ENCODE data around the gene SLC45A2. TPM values are rescaled to one million over a fixed set of nuclear protein-coding genes. Genes with fewer than 3 reads are reported as not detected.
A peak's percentile ranks its signal among the peaks of the same experiment; 100 is the strongest.

The SLC45A2 gene
- polyA plus RNA-seq, 3 donors: not detected

DNA sequence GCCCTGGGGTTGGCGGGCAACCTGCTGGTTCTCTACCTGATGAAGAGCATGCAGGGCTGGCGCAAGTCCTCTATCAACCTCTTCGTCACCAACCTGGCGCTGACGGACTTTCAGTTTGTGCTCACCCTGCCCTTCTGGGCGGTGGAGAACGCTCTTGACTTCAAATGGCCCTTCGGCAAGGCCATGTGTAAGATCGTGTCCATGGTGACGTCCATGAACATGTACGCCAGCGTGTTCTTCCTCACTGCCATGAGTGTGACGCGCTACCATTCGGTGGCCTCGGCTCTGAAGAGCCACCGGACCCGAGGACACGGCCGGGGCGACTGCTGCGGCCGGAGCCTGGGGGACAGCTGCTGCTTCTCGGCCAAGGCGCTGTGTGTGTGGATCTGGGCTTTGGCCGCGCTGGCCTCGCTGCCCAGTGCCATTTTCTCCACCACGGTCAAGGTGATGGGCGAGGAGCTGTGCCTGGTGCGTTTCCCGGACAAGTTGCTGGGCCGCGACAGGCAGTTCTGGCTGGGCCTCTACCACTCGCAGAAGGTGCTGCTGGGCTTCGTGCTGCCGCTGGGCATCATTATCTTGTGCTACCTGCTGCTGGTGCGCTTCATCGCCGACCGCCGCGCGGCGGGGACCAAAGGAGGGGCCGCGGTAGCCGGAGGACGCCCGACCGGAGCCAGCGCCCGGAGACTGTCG is 47.3 kb downstream of the SLC45A2 start:
- H3K27me3 Mint-ChIP-seq (ENCODE audit: low read depth in 3 of 3): peaks cover 44 to 66% (median 53%) of the 10 kb centered on the region in 3 donors
- no peaks in the 10 kb centered on the region for H3K36me3 ChIP-seq (replicated peaks in 1 of 2; ENCODE audit: control insufficient read depth in 1 of 2, insufficient read depth in 2 of 2, low read length in 2 of 2)
- peaks cover 18 to 56% of the 10 kb centered on the region in 2 donors for H3K27me3 ChIP-seq (ENCODE audit: control insufficient read depth in 2 of 2, insufficient read depth in 2 of 2, low read length in 2 of 2)
- H4K20me1 ChIP-seq (ENCODE audit: insufficient read depth, low read length): no peaks in the 10 kb centered on the region
- H3K4me1 ChIP-seq (ENCODE audit: control insufficient read depth in 1 of 2, insufficient read depth in 2 of 2, low read length in 2 of 2): no peaks in the 10 kb centered on the region
- TF ChIP-seq, protein P1, sequence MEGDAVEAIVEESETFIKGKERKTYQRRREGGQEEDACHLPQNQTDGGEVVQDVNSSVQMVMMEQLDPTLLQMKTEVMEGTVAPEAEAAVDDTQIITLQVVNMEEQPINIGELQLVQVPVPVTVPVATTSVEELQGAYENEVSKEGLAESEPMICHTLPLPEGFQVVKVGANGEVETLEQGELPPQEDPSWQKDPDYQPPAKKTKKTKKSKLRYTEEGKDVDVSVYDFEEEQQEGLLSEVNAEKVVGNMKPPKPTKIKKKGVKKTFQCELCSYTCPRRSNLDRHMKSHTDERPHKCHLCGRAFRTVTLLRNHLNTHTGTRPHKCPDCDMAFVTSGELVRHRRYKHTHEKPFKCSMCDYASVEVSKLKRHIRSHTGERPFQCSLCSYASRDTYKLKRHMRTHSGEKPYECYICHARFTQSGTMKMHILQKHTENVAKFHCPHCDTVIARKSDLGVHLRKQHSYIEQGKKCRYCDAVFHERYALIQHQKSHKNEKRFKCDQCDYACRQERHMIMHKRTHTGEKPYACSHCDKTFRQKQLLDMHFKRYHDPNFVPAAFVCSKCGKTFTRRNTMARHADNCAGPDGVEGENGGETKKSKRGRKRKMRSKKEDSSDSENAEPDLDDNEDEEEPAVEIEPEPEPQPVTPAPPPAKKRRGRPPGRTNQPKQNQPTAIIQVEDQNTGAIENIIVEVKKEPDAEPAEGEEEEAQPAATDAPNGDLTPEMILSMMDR (IDR thresholded peaks at IDR 0.05): no peak
- WGBS (ENCODE audit: insufficient coverage): 36% methylated on average over 54 of the region's 54 CpGs
- DNase-seq: no peak
- H3K36me3 Mint-ChIP-seq: no peaks in the 10 kb centered on the region
- no peak overlapping the region for H3K9ac ChIP-seq (ENCODE audit: insufficient read depth, low read length, poor library complexity, severe bottlenecking)
- H3K4me1 Mint-ChIP-seq: peaks cover 5% of the 10 kb centered on the region
- H3K79me2 ChIP-seq (ENCODE audit: insufficient read depth, low read length): no peaks in the 10 kb centered on the region
- H3K27ac Mint-ChIP-seq: no peak overlapping the region
- H3K4me3 ChIP-seq (replicated peaks in 1 of 3; ENCODE audit: low read depth in 2 of 3, low read length in 3 of 3): no peak overlapping the region
- no peaks in the 10 kb centered on the region for H3K9me3 ChIP-seq (replicated peaks in 1 of 2; ENCODE audit: control insufficient read depth in 1 of 2, insufficient read depth in 1 of 2, low read length in 2 of 2)
- no peak overlapping the region for H3K4me2 ChIP-seq (replicated peaks; ENCODE audit: extremely low read depth, low read length, poor library complexity, severe bottlenecking)
- H3K9me3 Mint-ChIP-seq: peaks cover 0 to 26% (median 9%) of the 10 kb centered on the region in 7 donors
- H3K27ac ChIP-seq (ENCODE audit: low read depth in 1 of 2, low read length in 2 of 2): no peak overlapping the region
- peak overlapping the region in 1 of 2 donors; percentile 79 for H3K4me3 Mint-ChIP-seq
- H2AFZ ChIP-seq (ENCODE audit: insufficient read depth, low read depth, low read length, poor library complexity, severe bottlenecking): no peak overlapping the region
- intact Hi-C loops (cut with micrococcal nuclease): loop anchor here in 1 of 2 donors (5.0 kb wide), 1 partner anchor 500 kb away; no protein-coding TSS in a partner anchor

DNA sequence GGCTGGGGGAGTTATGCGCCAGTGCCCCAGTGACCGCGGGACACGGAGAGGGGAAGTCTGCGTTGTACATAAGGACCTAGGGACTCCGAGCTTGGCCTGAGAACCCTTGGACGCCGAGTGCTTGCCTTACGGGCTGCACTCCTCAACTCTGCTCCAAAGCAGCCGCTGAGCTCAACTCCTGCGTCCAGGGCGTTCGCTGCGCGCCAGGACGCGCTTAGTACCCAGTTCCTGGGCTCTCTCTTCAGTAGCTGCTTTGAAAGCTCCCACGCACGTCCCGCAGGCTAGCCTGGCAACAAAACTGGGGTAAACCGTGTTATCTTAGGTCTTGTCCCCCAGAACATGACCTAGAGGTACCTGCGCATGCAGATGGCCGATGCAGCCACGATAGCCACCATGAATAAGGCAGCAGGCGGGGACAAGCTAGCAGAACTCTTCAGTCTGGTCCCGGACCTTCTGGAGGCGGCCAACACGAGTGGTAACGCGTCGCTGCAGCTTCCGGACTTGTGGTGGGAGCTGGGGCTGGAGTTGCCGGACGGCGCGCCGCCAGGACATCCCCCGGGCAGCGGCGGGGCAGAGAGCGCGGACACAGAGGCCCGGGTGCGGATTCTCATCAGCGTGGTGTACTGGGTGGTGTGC is 48.0 kb downstream of the SLC45A2 start, which contains the start of gene RXFP3:
RXFP3 (plus strand) TSS at position 6 of the 636 bp plus-strand sequence; CDS start at position 361, 355 bp downstream.
- Mint-ChIP-seq H3K9me3 (peaks cover 0 to 26% (median 9%) of the 10 kb centered on the region in 7 donors), H3K36me3 (no peaks in the 10 kb centered on the region), H3K27me3 (ENCODE audit: low read depth in 3 of 3) (peaks cover 43 to 60% (median 50%) of the 10 kb centered on the region in 3 donors), H3K4me1 (peaks cover 5% of the 10 kb centered on the region), H3K27ac (no peak within 1 kb of the TSS), H3K4me3 (peak within 1 kb of the TSS in 1 of 2 donors; percentile 79)
- no peak for DNase-seq
- Histone ChIP-seq H3K27me3 (ENCODE audit: control insufficient read depth in 2 of 2, insufficient read depth in 2 of 2, low read length in 2 of 2) (peaks cover 18 to 56% of the 10 kb centered on the region in 2 donors), H3K4me3 (replicated peaks in 1 of 3; ENCODE audit: low read depth in 2 of 3, low read length in 3 of 3) (no peak within 1 kb of the TSS), H3K9me3 (replicated peaks in 1 of 2; ENCODE audit: control insufficient read depth in 1 of 2, insufficient read depth in 1 of 2, low read length in 2 of 2) (no peaks in the 10 kb centered on the region), H3K4me1 (ENCODE audit: control insufficient read depth in 1 of 2, insufficient read depth in 2 of 2, low read length in 2 of 2) (no peaks in the 10 kb centered on the region), H3K9ac (ENCODE audit: insufficient read depth, low read length, poor library complexity, severe bottlenecking) (no peak within 1 kb of the TSS), H3K36me3 (replicated peaks in 1 of 2; ENCODE audit: control insufficient read depth in 1 of 2, insufficient read depth in 2 of 2, low read length in 2 of 2) (no peaks in the 10 kb centered on the region), H2AFZ (ENCODE audit: insufficient read depth, low read depth, low read length, poor library complexity, severe bottlenecking) (no peak within 1 kb of the TSS), H3K27ac (ENCODE audit: low read depth in 1 of 2, low read length in 2 of 2) (no peak within 1 kb of the TSS), H3K4me2 (replicated peaks; ENCODE audit: extremely low read depth, low read length, poor library complexity, severe bottlenecking) (no peak within 1 kb of the TSS), H3K79me2 (ENCODE audit: insufficient read depth, low read length) (no peaks in the 10 kb centered on the region), H4K20me1 (ENCODE audit: insufficient read depth, low read length) (no peaks in the 10 kb centered on the region)
- intact Hi-C loops (cut with micrococcal nuclease): loop anchor here in 1 of 2 donors (5.0 kb wide), 1 partner anchor 499 kb away; no protein-coding TSS in a partner anchor
- 11% methylated on average over 45 of the region's 45 CpGs for WGBS (ENCODE audit: insufficient coverage)
- TF ChIP-seq, protein P1 (IDR thresholded peaks at IDR 0.05): no peak

Data from CD14-positive monocyte (primary cell).